CD4-positive, alpha-beta T cell treated with Interferon alpha-2 for 1 hour (primary cell): ENCODE measurements around the gene MON2.
A peak's percentile ranks its signal among the peaks of the same experiment; 100 is the strongest.

Source experiments
- DNase-seq, 2 donors: peaks; one replicate each; pipeline ENCODE4 v3.0.0-alpha.2; 2020 to 2022

MON2 gene

GRCh38 chr12:62562846-62563245 is 96.2 kb downstream of the MON2 start:
- DNase-seq, result no peak

GRCh38 chr12:62575036-62575435 is 108.4 kb downstream of the MON2 start:
- no peak for DNase-seq

- DNase-seq, result no peak
These were observed 109.9 kb downstream of the MON2 start for GRCh38 chr12:62576503-62576902.

GRCh38 chr12:62578726-62579125 is 112.1 kb downstream of the MON2 start:
- DNase-seq, result no peak

- DNase-seq, result peak in 1 of 2 donors; percentile 53
These were observed 114.8 kb downstream of the MON2 start for GRCh38 chr12:62581288-62582064.

- no peak for DNase-seq
These were observed 115.4 kb downstream of the MON2 start for GRCh38 chr12:62582065-62582366.

- no peak for DNase-seq
These were observed 118.0 kb downstream of the MON2 start for GRCh38 chr12:62584619-62585018.

- DNase-seq, result no peak
These were observed 120.2 kb downstream of the MON2 start for GRCh38 chr12:62586850-62587249.

GRCh38 chr12:62588916-62589315 is 122.3 kb downstream of the MON2 start:
- DNase-seq, result no peak

- DNase-seq, result no peak
These were observed 130.6 kb downstream of the MON2 start for GRCh38 chr12:62597253-62597652.

GRCh38 chr12:62598846-62599245 is 132.2 kb downstream of the MON2 start:
- DNase-seq, result no peak

- no peak for DNase-seq
These were observed 133.3 kb downstream of the MON2 start for GRCh38 chr12:62599854-62600437.

GRCh38 chr12:62601765-62602164 is 135.1 kb downstream of the MON2 start:
- no peak for DNase-seq

- DNase-seq, result peak; percentile 88 to 90
These were observed 135.8 kb downstream of the MON2 start for GRCh38 chr12:62602255-62603060.

- peak; percentile 82 to 85 for DNase-seq
These were observed 136.6 kb downstream of the MON2 start for GRCh38 chr12:62603061-62603810.

GRCh38 chr12:62603811-62604098 is 137.1 kb downstream of the MON2 start:
- no peak for DNase-seq

GRCh38 chr12:62604373-62604772 is 137.7 kb downstream of the MON2 start:
- peak in 1 of 2 donors; percentile 24 for DNase-seq

GRCh38 chr12:62604871-62605270 is 138.2 kb downstream of the MON2 start:
- peak in 1 of 2 donors; percentile 46 for DNase-seq

GRCh38 chr12:62605981-62606380 is 139.4 kb downstream of the MON2 start:
- DNase-seq, result no peak

GRCh38 chr12:62606654-62607053 is 140.0 kb downstream of the MON2 start:
- DNase-seq, result no peak

- DNase-seq, result no peak
These were observed 146.5 kb downstream of the MON2 start for GRCh38 chr12:62613081-62613480.

GRCh38 chr12:62618319-62618718 is 151.7 kb downstream of the MON2 start:
- DNase-seq, result no peak

GRCh38 chr12:62618930-62619329 is 152.3 kb downstream of the MON2 start:
- no peak for DNase-seq
